ENCODE results near the gene KDM7A. TPM values are rescaled to one million over a fixed set of nuclear protein-coding genes. Genes with fewer than 3 reads are reported as not detected.

The KDM7A gene
- total and polyA plus RNA-seq, 10 of the 15 experiments (the other 5 are each of a cell fraction or from before 2014, with no cell fraction given): 0.07 to 0.96 (median 0.74) TPM

DNA sequence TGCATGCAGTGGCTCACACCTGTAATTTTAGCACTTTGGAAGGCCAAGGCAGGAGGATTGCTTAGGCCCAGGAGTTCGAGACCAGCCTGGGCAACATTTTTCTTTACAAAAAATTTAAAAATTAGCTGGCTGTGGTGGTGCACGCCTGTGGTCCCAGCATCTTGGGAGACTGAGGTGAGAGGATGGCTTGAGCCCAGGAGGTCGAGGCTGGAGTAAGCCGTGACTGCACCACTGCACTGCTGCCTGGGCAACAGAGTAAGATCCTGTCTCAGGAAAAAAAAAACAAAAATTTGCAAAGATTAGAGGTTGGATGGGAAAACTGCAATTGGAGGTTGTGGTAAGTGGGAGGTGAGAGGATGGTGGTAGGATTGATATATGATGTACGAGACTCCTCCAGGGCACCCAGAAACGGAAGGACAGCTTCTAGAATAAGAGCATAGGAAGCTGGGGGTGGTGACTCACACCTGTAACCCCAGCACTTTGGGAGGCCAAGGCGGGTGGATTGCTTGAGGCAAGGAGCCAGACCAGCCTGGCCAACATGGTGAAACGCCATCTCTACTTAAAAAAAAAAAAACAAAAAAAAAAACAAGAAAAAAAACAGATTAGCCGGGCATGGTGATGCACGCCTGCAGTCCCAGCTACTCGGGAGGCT, 94.9 kb downstream of the KDM7A start:
- H3K27ac ChIP-seq (ENCODE audit: control insufficient read depth, insufficient read depth): no peak overlapping the region
- no peaks in the 10 kb centered on the region for H3K9me3 ChIP-seq (replicated peaks; ENCODE audit: control insufficient read depth, insufficient read depth, low read length)
- no peaks in the 10 kb centered on the region for H3K36me3 ChIP-seq (ENCODE audit: control insufficient read depth in 2 of 2, insufficient read depth in 2 of 2, low read length in 1 of 2)
- H3K4me1 ChIP-seq (ENCODE audit: control insufficient read depth, insufficient read depth, low read length): peaks cover 15% of the 10 kb centered on the region
- no peaks in the 10 kb centered on the region for H4K20me1 ChIP-seq (ENCODE audit: control insufficient read depth, insufficient read depth)
- ChIA-PET POLR2A (interaction anchor here (0.6 kb wide), 1 partner anchor 21 kb away, joined by 5 read pairs; no protein-coding TSS in a partner anchor), RAD21 (ENCODE audit: unreplicated experiment) (no interaction called here), SMC1A (ENCODE audit: uncharacterized antibody, unreplicated experiment) (no interaction called here), CTCF (no interaction called here)
- in situ Hi-C loops (cut with MboI): no loop called here
- H3K4me2 ChIP-seq (ENCODE audit: control insufficient read depth, insufficient read depth): no peak overlapping the region
- no TSS peak for BruUV-seq (replicated peaks)
- no peak overlapping the region for H3K9ac ChIP-seq (ENCODE audit: control insufficient read depth, insufficient read depth, low read length)
- FAIRE-seq (no peak), ATAC-seq (no peak), DNase-seq (ENCODE audit: low read depth, low spot score) (no peak)
- no peak overlapping the region for H3K4me3 ChIP-seq
- H3K79me2 ChIP-seq (ENCODE audit: control insufficient read depth, insufficient read depth, low read length): no peaks in the 10 kb centered on the region
- H2AFZ ChIP-seq (ENCODE audit: control insufficient read depth, low read depth, low read length): no peak overlapping the region
- intact Hi-C loops (cut with micrococcal nuclease; ENCODE audit: unreplicated experiment): no loop called here
- peaks cover 0 to 11% of the 10 kb centered on the region in 2 experiments; a peak in 2 of 4 replicates for H3K27me3 ChIP-seq (replicated peaks in 1 of 2; ENCODE audit: control insufficient read depth in 2 of 2, insufficient read depth in 2 of 2, low read length in 1 of 2)
- WGBS (ENCODE audit: insufficient coverage, insufficient replicate concordance, low lambda C conversion rate, missing lambda C conversion rate): 54% methylated on average over 10 of the region's 11 CpGs
- TF ChIP-seq USF1 (IDR thresholded peaks at IDR 0.05; ENCODE audit: borderline replicate concordance, extremely low read length, insufficient read depth, low read depth, low read length) (no peak), CBX5 (IDR thresholded peaks at IDR 0.05; ENCODE audit: low read depth) (no peak), CBX3 (IDR thresholded peaks at IDR 0.05; ENCODE audit: borderline replicate concordance, low read depth) (no peak), TCF3 (IDR thresholded peaks at IDR 0.05; ENCODE audit: borderline replicate concordance, insufficient read depth, low read depth, low read length) (no peak), FOS (IDR thresholded peaks at IDR 0.05; ENCODE audit: borderline replicate concordance, extremely low read depth, insufficient read length) (no peak), CBFB (IDR thresholded peaks at IDR 0.05; ENCODE audit: low read depth) (no peak), NFIC (IDR thresholded peaks at IDR 0.05; ENCODE audit: low read depth, low read length) (no peak), CUX1 (IDR thresholded peaks at IDR 0.05; ENCODE audit: insufficient replicate concordance, low read depth, low read length) (no peak), KLF5 (IDR thresholded peaks at IDR 0.05; ENCODE audit: partially characterized antibody) (no peak), NFXL1 (IDR thresholded peaks at IDR 0.05; ENCODE audit: borderline replicate concordance) (no peak), ZZZ3 (IDR thresholded peaks at IDR 0.05; ENCODE audit: control insufficient read depth, insufficient read length, low read depth) (no peak), EZH2 (IDR thresholded peaks at IDR 0.05; ENCODE audit: borderline replicate concordance, control insufficient read depth, low read depth, low read length) (no peak), SMARCA5 (IDR thresholded peaks at IDR 0.05) (no peak), FOXM1 (IDR thresholded peaks at IDR 0.05; ENCODE audit: low read depth, low read length) (no peak), RUNX3 (IDR thresholded peaks at IDR 0.05; ENCODE audit: low read length) (no peak), MEF2A (IDR thresholded peaks at IDR 0.05; ENCODE audit: insufficient read depth, low read depth, low read length) (no peak)
- TF ChIP-seq, protein P1, sequence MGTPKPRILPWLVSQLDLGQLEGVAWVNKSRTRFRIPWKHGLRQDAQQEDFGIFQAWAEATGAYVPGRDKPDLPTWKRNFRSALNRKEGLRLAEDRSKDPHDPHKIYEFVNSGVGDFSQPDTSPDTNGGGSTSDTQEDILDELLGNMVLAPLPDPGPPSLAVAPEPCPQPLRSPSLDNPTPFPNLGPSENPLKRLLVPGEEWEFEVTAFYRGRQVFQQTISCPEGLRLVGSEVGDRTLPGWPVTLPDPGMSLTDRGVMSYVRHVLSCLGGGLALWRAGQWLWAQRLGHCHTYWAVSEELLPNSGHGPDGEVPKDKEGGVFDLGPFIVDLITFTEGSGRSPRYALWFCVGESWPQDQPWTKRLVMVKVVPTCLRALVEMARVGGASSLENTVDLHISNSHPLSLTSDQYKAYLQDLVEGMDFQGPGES (IDR thresholded peaks at IDR 0.05): no peak

Data from GM12878 (cell line).